Neural cell (in vitro differentiated cells): Measurements from ENCODE around the gene ZNF808. TPM values are rescaled to one million over a fixed set of nuclear protein-coding genes. Genes with fewer than 3 reads are reported as not detected.
A peak's percentile ranks its signal among the peaks of the same experiment; 100 is the strongest.

ENCODE experiments used
- H2AFZ ChIP-seq: fragments of 200-600, 300-800 bp; sonication (generic), shearing (Covaris generic); 2 replicates; pipeline ENCODE4 v1.6.0; 2014; ENCODE audit warnings: low read depth, mild to moderate bottlenecking, antibody characterized with exemption, low read length, moderate library complexity
- H3F3A ChIP-seq: fragments of 200-600 bp; shearing (Covaris generic); 2 replicates; pipeline ENCODE4 v1.6.1; 2016; ENCODE audit warnings: mild to moderate bottlenecking, moderate library complexity, mixed read lengths, antibody characterized with exemption, low read length; ENCODE audit not compliant: insufficient read depth, poor library complexity, severe bottlenecking
- H3K27ac ChIP-seq: fragments of 200-600, 300-800 bp; sonication (generic), shearing (Covaris generic); 2 replicates; pipeline ENCODE4 v1.5.1; 2014; ENCODE audit warnings: mild to moderate bottlenecking, low read length, moderate library complexity
- H3K27me3 ChIP-seq: fragments of 300-800, 200-600 bp; sonication (generic), shearing (Covaris generic); 2 replicates; pipeline ENCODE4 v1.6.0; 2014; ENCODE audit warnings: mild to moderate bottlenecking, low read depth, low read length, moderate library complexity; ENCODE audit not compliant: insufficient read depth
- H3K36me3 ChIP-seq: fragments of 300-800, 200-600 bp; sonication (generic), shearing (Covaris generic); 2 replicates; pipeline ENCODE4 v1.5.1; 2014; ENCODE audit warnings: mild to moderate bottlenecking, antibody characterized with exemption, low read length, moderate library complexity; ENCODE audit not compliant: insufficient read depth
- H3K4me2 ChIP-seq: fragments of 300-800, 200-600 bp; sonication (generic), shearing (Covaris generic); 2 replicates; pipeline ENCODE4 v1.6.0; 2014; ENCODE audit warnings: mild to moderate bottlenecking, low read length
- H3K4me3 ChIP-seq: fragments of 300-800, 200-600 bp; sonication (generic), shearing (Covaris generic); 2 replicates; pipeline ENCODE4 v1.5.1; 2014; ENCODE audit warnings: mild to moderate bottlenecking, low read length, moderate library complexity
- H3K79me2 ChIP-seq: fragments of 200-600 bp; shearing (Covaris generic); replicated peaks from 2 replicates; pipeline ENCODE4 v1.6.0; 2014; ENCODE audit warnings: mild to moderate bottlenecking, low read length, moderate library complexity; ENCODE audit not compliant: insufficient read depth
- H3K9ac ChIP-seq: fragments of 300-800, 200-600 bp; sonication (generic), shearing (Covaris generic); 2 replicates; pipeline ENCODE4 v1.6.1; 2016; ENCODE audit warnings: mild to moderate bottlenecking, low read length, mixed read lengths
- H3K9me2 ChIP-seq: fragments of 200-600 bp; shearing (Covaris generic); 2 replicates; pipeline ENCODE4 v1.6.1; 2016; ENCODE audit warnings: mild to moderate bottlenecking, low read length, mixed read lengths; ENCODE audit not compliant: insufficient read depth
- H3K9me3 ChIP-seq: fragments of 200-600, 300-800 bp; sonication (generic), shearing (Covaris generic); 2 replicates; pipeline ENCODE4 v1.6.1; 2016; ENCODE audit warnings: mild to moderate bottlenecking, mixed run types, low read length, moderate library complexity, mixed read lengths
- H4K20me1 ChIP-seq: fragments of 200-600 bp; shearing (Covaris generic); 2 replicates; pipeline ENCODE4 v1.6.1; 2016; ENCODE audit warnings: mild to moderate bottlenecking, mixed run types; ENCODE audit not compliant: insufficient read depth
- CTCF ChIP-seq: fragments of 450-650 bp; IDR thresholded peaks from 2 replicates; pipeline ENCODE4 v1.5.1; 2014; ENCODE audit warnings: antibody characterized with exemption, mild to moderate bottlenecking, moderate library complexity; ENCODE audit not compliant: poor library complexity, severe bottlenecking
- EP300 ChIP-seq: fragments of 450-650 bp; conservative IDR thresholded peaks from 2 replicates; pipeline ENCODE4 v1.6.1; 2014; ENCODE audit warnings: antibody characterized with exemption, mild to moderate bottlenecking, moderate library complexity; ENCODE audit not compliant: poor library complexity, severe bottlenecking
- EZH2 ChIP-seq: fragments of 200-600, 300-800 bp; shearing (Covaris generic), sonication (generic); IDR thresholded peaks from 2 replicates; pipeline ENCODE4 v1.6.1; 2014; ENCODE audit warnings: antibody characterized with exemption, low read length, borderline replicate concordance, mild to moderate bottlenecking; ENCODE audit not compliant: insufficient read depth, poor library complexity, severe bottlenecking
- MXI1 ChIP-seq: fragments of 450-650 bp; conservative IDR thresholded peaks from 2 replicates; pipeline ENCODE4 v1.6.1; 2014; ENCODE audit warnings: antibody characterized with exemption, mild to moderate bottlenecking; ENCODE audit not compliant: poor library complexity, severe bottlenecking
- POLR2AphosphoS5 ChIP-seq: IDR thresholded peaks from 2 replicates; pipeline ENCODE4 v1.6.1; 2012
- RAD21 ChIP-seq: fragments of 450-650 bp; conservative IDR thresholded peaks from 2 replicates; pipeline ENCODE4 v1.6.1; 2014; ENCODE audit warnings: antibody characterized with exemption, mild to moderate bottlenecking, moderate library complexity
- REST ChIP-seq: IDR thresholded peaks from 2 replicates; pipeline ENCODE4 v1.6.1; 2012; ENCODE audit warnings: borderline replicate concordance
- SMC3 ChIP-seq: fragments of 450-650 bp; conservative IDR thresholded peaks from 2 replicates; pipeline ENCODE4 v1.6.1; 2014; ENCODE audit warnings: antibody characterized with exemption, mild to moderate bottlenecking, moderate library complexity; ENCODE audit not compliant: poor library complexity
- TAF1 ChIP-seq: IDR thresholded peaks from 2 replicates; pipeline ENCODE4 v1.6.1; 2012; ENCODE audit warnings: low read depth
- polyA plus RNA-seq: library from polyadenylated mRNA; depleted of rRNA; stranded (reverse); fragments of >200 nt; gene quantifications from 2 replicates; pipeline ENCODE4 v1.2.3, GENCODE V29; 2014

ZNF808 gene
- polyA plus RNA-seq, 1 donor from 2014 or later: 6.5 TPM

DNA sequence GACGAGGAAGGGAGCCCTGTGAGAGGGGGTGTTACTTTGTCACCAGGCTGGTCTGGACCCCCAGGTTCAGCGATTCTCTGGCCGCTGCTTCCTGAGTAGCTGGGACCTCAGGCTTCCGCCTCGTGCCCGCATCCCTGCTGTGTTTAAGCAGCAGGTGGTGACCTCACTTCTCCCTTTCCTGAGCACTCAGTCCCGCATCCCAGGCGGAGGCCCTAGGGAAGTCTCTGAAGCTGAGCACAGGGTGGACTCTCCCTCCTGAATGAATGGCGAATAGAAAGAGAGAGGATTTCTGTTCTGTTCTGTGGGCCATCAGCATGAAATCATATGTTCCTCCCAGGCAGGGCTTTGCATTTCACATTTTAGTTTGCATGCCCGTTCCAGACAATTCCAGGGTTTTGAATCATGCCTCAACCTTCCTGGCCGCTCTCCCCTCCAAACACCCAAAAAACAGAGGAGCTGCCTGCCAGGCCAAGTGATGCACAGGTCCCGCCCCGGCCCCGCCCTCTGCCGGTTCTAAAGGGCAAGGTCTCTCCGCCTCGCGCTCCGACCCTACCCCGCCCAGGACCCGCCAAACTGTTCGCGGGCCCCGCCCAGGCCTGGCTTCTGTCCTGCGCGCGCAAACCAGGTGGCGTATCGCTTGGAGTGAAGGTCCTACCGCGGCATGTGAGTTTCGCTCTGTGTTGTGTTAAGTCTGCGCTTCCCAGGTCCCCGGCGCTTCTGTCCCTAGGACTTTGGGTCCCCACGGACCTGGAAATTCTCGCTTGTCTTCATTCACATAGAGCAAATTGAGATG is 35.1 kb upstream of the ZNF808 start:
- H2AFZ ChIP-seq: no peak overlapping the region
- no peak overlapping the region for H3K9ac ChIP-seq
- no peaks in the 10 kb centered on the region for H3K79me2 ChIP-seq
- no peak overlapping the region for H3K4me2 ChIP-seq
- no peaks in the 10 kb centered on the region for H4K20me1 ChIP-seq
- no peaks in the 10 kb centered on the region for H3K27me3 ChIP-seq
- TF ChIP-seq MXI1: no peak
- no peak for TF ChIP-seq EZH2
- no peak for TF ChIP-seq EP300
- TF ChIP-seq REST: no peak
- no peak for TF ChIP-seq CTCF
- no peak for TF ChIP-seq SMC3
- TF ChIP-seq POLR2AphosphoS5: no peak
- no peak for TF ChIP-seq RAD21
- no peaks in the 10 kb centered on the region for H3K36me3 ChIP-seq
- no peak overlapping the region for H3K27ac ChIP-seq
- H3K9me3 ChIP-seq: no peaks in the 10 kb centered on the region
- no peaks in the 10 kb centered on the region for H3K9me2 ChIP-seq
- peak overlapping the region; percentile 31 for H3K4me3 ChIP-seq
- H3F3A ChIP-seq: no peaks in the 10 kb centered on the region

GRCh38 chr19:52492994-52493470 is 34.4 kb upstream of the ZNF808 start:
- Histone ChIP-seq H3K4me3 (peak overlapping the region; percentile 31), H4K20me1 (no peaks in the 10 kb centered on the region), H3K9me3 (no peaks in the 10 kb centered on the region), H3K4me2 (no peak overlapping the region), H3K27me3 (no peaks in the 10 kb centered on the region), H2AFZ (no peak overlapping the region), H3K9ac (no peak overlapping the region), H3F3A (no peaks in the 10 kb centered on the region), H3K36me3 (no peaks in the 10 kb centered on the region), H3K27ac (no peak overlapping the region), H3K9me2 (no peaks in the 10 kb centered on the region), H3K79me2 (no peaks in the 10 kb centered on the region)
- no peak for TF ChIP-seq RAD21
- no peak for TF ChIP-seq EZH2
- TF ChIP-seq MXI1: no peak
- no peak for TF ChIP-seq TAF1
- TF ChIP-seq EP300: no peak
- TF ChIP-seq CTCF: no peak
- no peak for TF ChIP-seq POLR2AphosphoS5
- TF ChIP-seq SMC3: no peak
- no peak for TF ChIP-seq REST
